Endothelial cell of umbilical vein (primary cell): ENCODE results near the gene C7orf25. TPM values are rescaled to one million over a fixed set of nuclear protein-coding genes. Genes with fewer than 3 reads are reported as not detected.

Experiments
- BruUV-seq: library from RNA; stranded (reverse); fragments of 400-500 nt; replicated peaks from 2 replicates; lab custom pipeline; 2021; lab: Mats Ljungman, UMichigan
- CTCF ChIA-PET: fragments of 300-600, 350-600 bp; sonication (Branson Sonifier 250); formaldehyde crosslinking; loops from one replicate; lab custom pipeline; 2021; ENCODE audit warnings: antibody characterized with exemption, inconsistent platforms; lab: Charles Lee
- POLR2A ChIA-PET: fragments of 300-600, 350-600 bp; sonication (Branson Sonifier 250); formaldehyde crosslinking; loops from one replicate; lab custom pipeline; 2021; ENCODE audit warnings: antibody characterized with exemption, inconsistent platforms; lab: Charles Lee
- DNase-seq: peaks from one replicate; pipeline ENCODE4 v3.0.0-alpha.2; 2011; ENCODE audit warnings: low read depth, low spot score
- FAIRE-seq: peaks from 2 replicates; lab custom pipeline; 2011; peaks lifted over from hg19 to GRCh38; lab: Jason Lieb, UNC
- H2AFZ ChIP-seq: 2 replicates; pipeline ENCODE4 v1.6.0; 2012; ENCODE audit warnings: low read depth, low read length, control low read depth, inconsistent platforms
- H3K27ac ChIP-seq: 2 replicates; pipeline ENCODE4 v1.5.1; 2011; ENCODE audit warnings: low read depth, mild to moderate bottlenecking, control low read depth, low read length, moderate library complexity; ENCODE audit not compliant: insufficient read depth
- H3K27me3 ChIP-seq, 2 experiments: 2 replicates each; pipeline versions ENCODE4 v1.6.0 to v1.6.1; 2011; ENCODE audit warnings: low read length in 2 of 2, mixed read lengths in 1 of 2; ENCODE audit not compliant: control insufficient read depth in 2 of 2, insufficient read depth in 2 of 2
- H3K36me3 ChIP-seq, 2 experiments: 2 replicates in 1 of 2; 3 replicates in 1 of 2; pipeline ENCODE4 v1.5.1; 2011; ENCODE audit warnings: low read length in 2 of 2, mild to moderate bottlenecking in 1 of 2, moderate library complexity in 1 of 2; ENCODE audit not compliant: control insufficient read depth in 2 of 2, insufficient read depth in 2 of 2; ENCODE audit errors: extremely low read depth in 1 of 2
- H3K4me1 ChIP-seq: 3 replicates; pipeline ENCODE4 v1.5.1; 2011; ENCODE audit warnings: mild to moderate bottlenecking, low read length; ENCODE audit not compliant: control insufficient read depth, insufficient read depth; ENCODE audit errors: extremely low read depth
- H3K4me2 ChIP-seq: 2 replicates; pipeline ENCODE4 v1.6.1; 2011; ENCODE audit warnings: low read length, control low read depth, mixed read lengths; ENCODE audit not compliant: insufficient read depth
- H3K4me3 ChIP-seq, 3 experiments: fragments of 200-600 bp in 1 of 3; sonication (generic), shearing (Covaris generic) in 1 of 3; replicated peaks in 1 of 3; 2 replicates each; pipeline ENCODE4 v1.5.1; 2011 to 2016; ENCODE audit warnings: control low read depth in 3 of 3, low read length in 3 of 3, mild to moderate bottlenecking in 2 of 3, inconsistent platforms in 1 of 3, low read depth in 1 of 3, moderate library complexity in 1 of 3; ENCODE audit not compliant: insufficient read depth in 1 of 3
- H3K79me2 ChIP-seq: 2 replicates; pipeline ENCODE4 v1.6.0; 2012; ENCODE audit warnings: low read length, inconsistent platforms; ENCODE audit not compliant: control insufficient read depth, insufficient read depth
- H3K9ac ChIP-seq: replicated peaks from 2 replicates; pipeline ENCODE3; 2011; ENCODE audit warnings: low read length, control low read depth; ENCODE audit not compliant: insufficient read depth; ENCODE audit errors: extremely low read depth
- H3K9me1 ChIP-seq: replicated peaks from 3 replicates; pipeline ENCODE4 v1.6.0; 2011; ENCODE audit warnings: mild to moderate bottlenecking, low read length; ENCODE audit not compliant: control insufficient read depth, insufficient read depth; ENCODE audit errors: extremely low read depth
- H3K9me3 ChIP-seq: replicated peaks from 2 replicates; pipeline ENCODE4 v1.5.1; 2012; ENCODE audit warnings: low read length, inconsistent platforms; ENCODE audit not compliant: control insufficient read depth, insufficient read depth
- H4K20me1 ChIP-seq: replicated peaks from 2 replicates; pipeline ENCODE3; 2011; ENCODE audit warnings: mild to moderate bottlenecking, low read length; ENCODE audit not compliant: control insufficient read depth, insufficient read depth; ENCODE audit errors: extremely low read depth
- EZH2 ChIP-seq: IDR thresholded peaks from 2 replicates; pipeline ENCODE4 v1.6.1; 2012; ENCODE audit warnings: borderline replicate concordance, low read depth, mild to moderate bottlenecking, moderate library complexity, low read length, inconsistent platforms; ENCODE audit not compliant: severe bottlenecking
- FOS ChIP-seq: IDR thresholded peaks from 2 replicates; pipeline ENCODE4 v1.6.1; 2011; ENCODE audit warnings: mild to moderate bottlenecking, low read length, moderate library complexity, borderline replicate concordance; ENCODE audit not compliant: insufficient read depth
- GATA2 ChIP-seq: IDR thresholded peaks from 2 replicates; pipeline ENCODE4 v1.7.0; 2011; ENCODE audit warnings: low read depth, mild to moderate bottlenecking, moderate library complexity, mixed read lengths, low read length; ENCODE audit not compliant: insufficient read length, insufficient read depth
- JUN ChIP-seq: IDR thresholded peaks from 2 replicates; pipeline ENCODE4 v1.6.1; 2011; ENCODE audit warnings: borderline replicate concordance, low read depth; ENCODE audit not compliant: insufficient read length, insufficient read depth
- MYC ChIP-seq: IDR thresholded peaks from one replicate; pipeline ENCODE4 v1.6.1; 2011; ENCODE audit warnings: mild to moderate bottlenecking, low read depth, low read length
- POLR2A ChIP-seq: IDR thresholded peaks from 2 replicates; pipeline ENCODE4 v1.6.1; 2012; ENCODE audit warnings: low read depth, mild to moderate bottlenecking, control low read depth, low read length
- POLR2AphosphoS5 ChIP-seq: IDR thresholded peaks from 2 replicates; pipeline ENCODE4 v1.6.1; 2012; ENCODE audit warnings: low read depth, mild to moderate bottlenecking, control low read depth, low read length, moderate library complexity; ENCODE audit not compliant: insufficient read depth
- dilution Hi-C: fragments of 300-500 bp; cut with MboI; formaldehyde crosslinking; loops from one replicate; pipeline ENCODE4 v1.15.0; 2019; ENCODE audit warnings: low sequenced_read_pairs; ENCODE audit not compliant: extremely low pct_ligation_motif_present
- intact Hi-C: fragments of 100-400 bp; cut with micrococcal nuclease; formaldehyde crosslinking; loops from one replicate; pipeline ENCODE4 v1.10.0; 2022
- polyA plus RNA-seq, 4 experiments: library from polyadenylated mRNA; depleted of rRNA in 3 of 4; stranded (reverse) in 3 of 4; unstranded in 1 of 4; fragments of >200 nt; gene quantifications; 2 replicates each; pipeline versions ENCODE4 v1.2.1 to v1.2.3, GENCODE V29; 2011 to 2012; ENCODE audit warnings: missing spikeins in 1 of 4
- total RNA-seq: library from RNA; stranded (reverse); gene quantifications from 2 replicates; pipeline ENCODE4 v1.2.3, GENCODE V29; 2021
- TF ChIP-seq, protein P1 (sequence below), 2 donors: IDR thresholded peaks; 1 replicate in 1 of 2; 2 replicates in 1 of 2; pipeline ENCODE4 v1.5.1; 2011; ENCODE audit warnings: low read length in 2 of 2, mild to moderate bottlenecking in 2 of 2, moderate library complexity in 2 of 2, control low read depth in 1 of 2, inconsistent platforms in 1 of 2, low read depth in 1 of 2; ENCODE audit not compliant: insufficient read depth in 1 of 2; ENCODE audit errors: extremely low read depth in 1 of 2
- TF ChIP-seq, protein P2 (sequence below): IDR thresholded peaks from 2 replicates; pipeline ENCODE4 v1.6.1; 2011; ENCODE audit not compliant: insufficient read depth, insufficient read length

C7orf25 gene
- total and polyA plus RNA-seq, 2 donors (not counting 3 experiments of a cell fraction or from before 2014, with no cell fraction given), result 1.4 to 4.5 TPM

- ChIA-PET CTCF (interaction anchor here (1.2 kb wide), 1 partner anchor 9 kb away, joined by 5 read pairs; no protein-coding TSS in a partner anchor), POLR2A (no interaction called here)
These were observed 38.5 kb upstream of the C7orf25 start for GRCh38 chr7:42950417-42950816.

More at GRCh38 chr7:42950417-42950816, 38.5 kb upstream of the C7orf25 start:
- BruUV-seq, result no TSS peak
- Histone ChIP-seq H3K27me3 (no peaks in the 10 kb centered on the region), H3K4me1 (no peaks in the 10 kb centered on the region), H3K9me1 (no peaks in the 10 kb centered on the region), H2AFZ (no peak overlapping the region), H3K4me2 (no peak overlapping the region), H3K36me3 (no peaks in the 10 kb centered on the region), H3K9ac (no peak overlapping the region), H3K4me3 (no peak overlapping the region), H3K79me2 (no peaks in the 10 kb centered on the region), H3K27ac (no peak overlapping the region), H3K9me3 (no peaks in the 10 kb centered on the region), H4K20me1 (no peaks in the 10 kb centered on the region)
- DNase-seq (no peak), FAIRE-seq (no peak)
- dilution Hi-C loops (no loop called here), intact Hi-C loops (no loop called here)
- TF ChIP-seq EZH2, result no peak
- TF ChIP-seq, protein P1, sequence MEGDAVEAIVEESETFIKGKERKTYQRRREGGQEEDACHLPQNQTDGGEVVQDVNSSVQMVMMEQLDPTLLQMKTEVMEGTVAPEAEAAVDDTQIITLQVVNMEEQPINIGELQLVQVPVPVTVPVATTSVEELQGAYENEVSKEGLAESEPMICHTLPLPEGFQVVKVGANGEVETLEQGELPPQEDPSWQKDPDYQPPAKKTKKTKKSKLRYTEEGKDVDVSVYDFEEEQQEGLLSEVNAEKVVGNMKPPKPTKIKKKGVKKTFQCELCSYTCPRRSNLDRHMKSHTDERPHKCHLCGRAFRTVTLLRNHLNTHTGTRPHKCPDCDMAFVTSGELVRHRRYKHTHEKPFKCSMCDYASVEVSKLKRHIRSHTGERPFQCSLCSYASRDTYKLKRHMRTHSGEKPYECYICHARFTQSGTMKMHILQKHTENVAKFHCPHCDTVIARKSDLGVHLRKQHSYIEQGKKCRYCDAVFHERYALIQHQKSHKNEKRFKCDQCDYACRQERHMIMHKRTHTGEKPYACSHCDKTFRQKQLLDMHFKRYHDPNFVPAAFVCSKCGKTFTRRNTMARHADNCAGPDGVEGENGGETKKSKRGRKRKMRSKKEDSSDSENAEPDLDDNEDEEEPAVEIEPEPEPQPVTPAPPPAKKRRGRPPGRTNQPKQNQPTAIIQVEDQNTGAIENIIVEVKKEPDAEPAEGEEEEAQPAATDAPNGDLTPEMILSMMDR (IDR thresholded peaks at IDR 0.05; ENCODE audit: extremely low read depth in 1 of 2, insufficient read depth in 1 of 2, low read depth in 1 of 2, low read length in 2 of 2), result no peak
- TF ChIP-seq GATA2, result no peak
- no peak for TF ChIP-seq POLR2AphosphoS5
- no peak for TF ChIP-seq POLR2A
- TF ChIP-seq, protein P2, sequence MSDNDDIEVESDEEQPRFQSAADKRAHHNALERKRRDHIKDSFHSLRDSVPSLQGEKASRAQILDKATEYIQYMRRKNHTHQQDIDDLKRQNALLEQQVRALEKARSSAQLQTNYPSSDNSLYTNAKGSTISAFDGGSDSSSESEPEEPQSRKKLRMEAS, result no peak
- no peak for TF ChIP-seq JUN
- no peak for TF ChIP-seq FOS
- TF ChIP-seq MYC, result no peak
